HepG2 (cell line): ENCODE data around the gene CAPZA2. TPM values are rescaled to one million over a fixed set of nuclear protein-coding genes. Genes with fewer than 3 reads are reported as not detected.
A peak's percentile ranks its signal among the peaks of the same experiment; 100 is the strongest.

Experiments used
- ATAC-seq: fragments of 200-7000 bp; cut with Tn5 transposase; 3 replicates; pipeline ENCODE4 v1.9.1; 2020; ENCODE audit warnings: mild to moderate bottlenecking, moderate library complexity
- BruUV-seq: library from RNA; stranded (reverse); fragments of 400-500 nt; replicated peaks from 2 replicates; lab custom pipeline; 2021; lab: Mats Ljungman, UMichigan
- CTCF ChIA-PET: fragments of 300-600 bp; formaldehyde crosslinking; extraction: SDS; loops from one replicate; lab custom pipeline; 2021; ENCODE audit warnings: low total read pairs, inconsistent platforms, low intra/inter-chr PET ratio; lab: Yijun Ruan, JAX
- POLR2A ChIA-PET: fragments of 350-600 bp; sonication (Branson Sonifier 250); formaldehyde crosslinking; loops from one replicate; lab custom pipeline; 2020; ENCODE audit warnings: antibody characterized with exemption, inconsistent platforms; lab: Yijun Ruan, JAX
- DNase-seq: peaks from one replicate; pipeline ENCODE4 v3.0.0-alpha.2; 2015; ENCODE audit warnings: low spot score
- FAIRE-seq: peaks from 3 replicates; lab custom pipeline; 2011; peaks lifted over from hg19 to GRCh38; lab: Jason Lieb, UNC
- H2AFZ ChIP-seq: one replicate; pipeline ENCODE4 v1.6.1; 2011; ENCODE audit warnings: low read length, inconsistent platforms
- H3K27ac ChIP-seq: fragments of 300-600 bp; 3 replicates; pipeline ENCODE4 v1.8.0; 2011; ENCODE audit warnings: mixed run types, mild to moderate bottlenecking, mixed read lengths, low read length, inconsistent platforms; ENCODE audit not compliant: insufficient read depth; ENCODE audit errors: extremely low read length
- H3K27me3 ChIP-seq, 2 experiments: fragments of 200-600 bp in 1 of 2; 2 replicates in 1 of 2; 3 replicates in 1 of 2; pipeline versions ENCODE4 v1.6.0 to v1.8.0; 2011; ENCODE audit warnings: low read length in 2 of 2, mild to moderate bottlenecking in 2 of 2, moderate library complexity in 2 of 2, inconsistent platforms in 1 of 2; ENCODE audit not compliant: insufficient read depth in 2 of 2, control insufficient read depth in 1 of 2
- H3K36me3 ChIP-seq, 2 experiments: fragments of 200-600 bp in 1 of 2; replicated peaks in 1 of 2; 2 replicates in 1 of 2; 3 replicates in 1 of 2; pipeline versions ENCODE4 v1.5.1 to v1.8.0; 2011; ENCODE audit warnings: low read length in 2 of 2, inconsistent platforms in 1 of 2; ENCODE audit not compliant: insufficient read depth in 2 of 2, control insufficient read depth in 1 of 2
- H3K4me1 ChIP-seq: 2 replicates; pipeline ENCODE4 v1.5.1; 2012; ENCODE audit warnings: low read length, inconsistent platforms; ENCODE audit not compliant: insufficient read depth
- H3K4me2 ChIP-seq: 2 replicates; pipeline ENCODE4 v1.6.0; 2011; ENCODE audit warnings: low read depth, low read length, inconsistent platforms
- H3K4me3 ChIP-seq, 3 experiments: fragments of 200-600 bp in 1 of 3; sonication (generic), shearing (Covaris generic) in 1 of 3; replicated peaks in 1 of 3; 2 replicates each; pipeline ENCODE4 v1.5.1; 2011 to 2016; ENCODE audit warnings: low read length in 3 of 3, inconsistent platforms in 2 of 3, low read depth in 2 of 3, mild to moderate bottlenecking in 2 of 3, control low read depth in 1 of 3, mixed read lengths in 1 of 3; ENCODE audit not compliant: insufficient read depth in 1 of 3
- H3K79me2 ChIP-seq: one replicate; pipeline ENCODE4 v1.6.1; 2011; ENCODE audit warnings: low read length, inconsistent platforms; ENCODE audit not compliant: insufficient read depth
- H3K9ac ChIP-seq: 2 replicates; pipeline ENCODE4 v1.6.0; 2011; ENCODE audit warnings: mild to moderate bottlenecking, low read depth, low read length, inconsistent platforms; ENCODE audit not compliant: insufficient read depth
- H3K9me3 ChIP-seq: 2 replicates; pipeline ENCODE4 v1.5.1; 2012; ENCODE audit warnings: mild to moderate bottlenecking, low read length
- H4K20me1 ChIP-seq: 2 replicates; pipeline ENCODE4 v1.6.0; 2011; ENCODE audit warnings: inconsistent platforms, mild to moderate bottlenecking, low read length, moderate library complexity; ENCODE audit not compliant: insufficient read depth
- CENPX ChIP-seq: sonication (generic); formaldehyde crosslinking; IDR thresholded peaks from 2 replicates; pipeline ENCODE4 v1.9.0; 2021; ENCODE audit warnings: mild to moderate bottlenecking, missing genetic modification reagents, moderate library complexity
- ELF1 ChIP-seq: sonication (generic); formaldehyde crosslinking; IDR thresholded peaks from 2 replicates; pipeline ENCODE4 v1.4.0; 2020; ENCODE audit warnings: missing genetic modification reagents
- NPAS2 ChIP-seq: sonication (generic); formaldehyde crosslinking; IDR thresholded peaks from 2 replicates; pipeline ENCODE4 v1.8.0; 2022; ENCODE audit warnings: mild to moderate bottlenecking, missing genetic modification reagents, borderline replicate concordance
- POLR2AphosphoS5 ChIP-seq: IDR thresholded peaks from 2 replicates; pipeline ENCODE4 v1.6.1; 2012; ENCODE audit warnings: low read depth, low read length
- RBM22 ChIP-seq: fragments of 200-400 bp; formaldehyde crosslinking; optimal IDR thresholded peaks from 2 replicates; pipeline ENCODE3; 2017; ENCODE audit warnings: mild to moderate bottlenecking, low read length, moderate library complexity
- SAFB2 ChIP-seq: sonication (generic); formaldehyde crosslinking; IDR thresholded peaks from 2 replicates; pipeline ENCODE4 v1.5.1; 2020; ENCODE audit warnings: missing genetic modification reagents, low read depth, mild to moderate bottlenecking, borderline replicate concordance
- TAF15 ChIP-seq: fragments of 200-400 bp; formaldehyde crosslinking; IDR thresholded peaks from one replicate; pipeline ENCODE4 v1.6.1; 2018; ENCODE audit warnings: mild to moderate bottlenecking, low read depth, low read length; ENCODE audit not compliant: poor library complexity, severe bottlenecking
- ZMYM2 ChIP-seq: sonication (generic); formaldehyde crosslinking; IDR thresholded peaks from 2 replicates; pipeline ENCODE4 v1.8.0; 2022; ENCODE audit warnings: mild to moderate bottlenecking, missing genetic modification reagents
- WGBS: methylation state at CpG from one replicate; pipeline ENCODE4 v1.1.6; 2017; ENCODE audit warnings: low lambda C conversion rate; 5-methylcytosine and 5-hydroxymethylcytosine counted together
- in situ Hi-C: cut with HindIII; loops from 2 replicates; pipeline ENCODE4 v1.10.0; 2017; ENCODE audit warnings: low pct_unique_long_range_greater_than_20kb; ENCODE audit not compliant: extremely low pct_ligation_motif_present
- intact Hi-C: fragments of 100-400 bp; cut with micrococcal nuclease; formaldehyde crosslinking; loops from one replicate; pipeline ENCODE4 v1.10.0; 2022; ENCODE audit not compliant: unreplicated experiment
- polyA plus RNA-seq, 8 experiments: library from polyadenylated mRNA; depleted of rRNA in 3 of 8; stranded (reverse) in 7 of 8; unstranded in 1 of 8; fragments of >200 nt; fragmentation: Illumina TruSeq in 4 of 8; extraction: Trizol in 4 of 8; gene quantifications; 2 replicates each; pipeline versions ENCODE4 v1.2.1 to v1.2.3, GENCODE V29; 2011 to 2016; ENCODE audit warnings: low read depth in 4 of 8, missing spikeins in 1 of 8, mixed read lengths in 1 of 8; ENCODE audit not compliant: insufficient read depth in 1 of 8
- total RNA-seq, 5 experiments: library from RNA; depleted of rRNA; stranded (reverse); fragments of >200 nt; fragmentation: Illumina TruSeq; extraction: Trizol; gene quantifications; 2 replicates each; pipeline ENCODE4 v1.2.3, GENCODE V29; 2016; ENCODE audit warnings: low read depth in 1 of 5
- TF ChIP-seq, protein P1 (sequence below): sonication (generic); formaldehyde crosslinking; conservative IDR thresholded peaks from 2 replicates; pipeline ENCODE4 v1.8.0; 2022; ENCODE audit warnings: low read depth, missing genetic modification reagents
- TF ChIP-seq, protein P2 (sequence below): IDR thresholded peaks from 2 replicates; pipeline ENCODE4 v1.6.1; 2016; ENCODE audit warnings: missing compliant biosample characterization, missing genetic modification reagents, borderline replicate concordance
- TF ChIP-seq, protein P3 (sequence below): sonication (generic); formaldehyde crosslinking; IDR thresholded peaks from 2 replicates; pipeline ENCODE4 v1.4.0; 2020; ENCODE audit warnings: missing genetic modification reagents, borderline replicate concordance

CAPZA2 gene
- total and polyA plus RNA-seq, 2 of the 13 experiments (the other 11 are each of a cell fraction or from before 2014, with no cell fraction given) = 38.4 to 199 TPM

DNA sequence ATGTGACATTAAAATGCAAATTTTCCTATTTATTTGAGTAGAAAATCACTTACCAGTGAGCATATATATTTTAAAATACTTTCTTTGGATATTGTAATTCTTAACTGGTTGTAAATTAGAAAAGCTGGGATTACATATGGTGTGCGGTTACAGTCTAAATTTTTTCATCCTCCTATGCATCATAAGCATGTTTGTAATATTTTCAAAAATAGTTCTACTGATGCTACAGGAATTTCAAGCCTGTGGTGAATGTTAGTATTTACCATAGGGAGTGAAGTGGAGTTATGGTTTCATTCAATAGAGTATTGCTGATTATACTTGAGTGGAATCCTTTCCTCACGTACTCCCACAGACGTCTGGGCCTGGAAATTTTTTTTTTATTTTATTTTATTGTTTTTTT is 56.3 kb downstream of the CAPZA2 start:
- TSS peak; percentile 39 for BruUV-seq
- no peaks in the 10 kb centered on the region for H4K20me1 ChIP-seq
- no peaks in the 10 kb centered on the region for H3K9me3 ChIP-seq
- ChIA-PET CTCF (interaction anchor here (0.7 to 1.0 kb wide), 2 partner anchors 94 to 208 kb away, joined by 3 read pairs; no protein-coding TSS in a partner anchor), POLR2A (no interaction called here)
- 97% methylated on average over 3 of the region's 3 CpGs for WGBS
- H3K4me1 ChIP-seq = no peaks in the 10 kb centered on the region
- ATAC-seq = no peak
- FAIRE-seq = no peak
- H3K4me3 ChIP-seq = no peak overlapping the region
- H3K27me3 ChIP-seq = no peaks in the 10 kb centered on the region
- intact Hi-C loops = loop anchor here (10.0 kb wide), 1 partner anchor 54 kb away; the partner anchor contains the start of gene CAPZA2
- H3K9ac ChIP-seq = no peak overlapping the region
- H3K79me2 ChIP-seq = no peaks in the 10 kb centered on the region
- H3K36me3 ChIP-seq = peaks cover 9 to 30% of the 10 kb centered on the region in 2 experiments
- no peak for DNase-seq
- H2AFZ ChIP-seq = no peak overlapping the region
- no peak for TF ChIP-seq SAFB2
- no peak for TF ChIP-seq NPAS2 (CRISPR knock-in tag)
- TF ChIP-seq, protein P1, sequence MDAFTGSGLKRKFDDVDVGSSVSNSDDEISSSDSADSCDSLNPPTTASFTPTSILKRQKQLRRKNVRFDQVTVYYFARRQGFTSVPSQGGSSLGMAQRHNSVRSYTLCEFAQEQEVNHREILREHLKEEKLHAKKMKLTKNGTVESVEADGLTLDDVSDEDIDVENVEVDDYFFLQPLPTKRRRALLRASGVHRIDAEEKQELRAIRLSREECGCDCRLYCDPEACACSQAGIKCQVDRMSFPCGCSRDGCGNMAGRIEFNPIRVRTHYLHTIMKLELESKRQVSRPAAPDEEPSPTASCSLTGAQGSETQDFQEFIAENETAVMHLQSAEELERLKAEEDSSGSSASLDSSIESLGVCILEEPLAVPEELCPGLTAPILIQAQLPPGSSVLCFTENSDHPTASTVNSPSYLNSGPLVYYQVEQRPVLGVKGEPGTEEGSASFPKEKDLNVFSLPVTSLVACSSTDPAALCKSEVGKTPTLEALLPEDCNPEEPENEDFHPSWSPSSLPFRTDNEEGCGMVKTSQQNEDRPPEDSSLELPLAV = no peak
- TF ChIP-seq CENPX (CRISPR knock-in tag) = no peak
- H3K4me2 ChIP-seq = no peak overlapping the region
- in situ Hi-C loops = no loop called here
- no peak overlapping the region for H3K27ac ChIP-seq

DNA sequence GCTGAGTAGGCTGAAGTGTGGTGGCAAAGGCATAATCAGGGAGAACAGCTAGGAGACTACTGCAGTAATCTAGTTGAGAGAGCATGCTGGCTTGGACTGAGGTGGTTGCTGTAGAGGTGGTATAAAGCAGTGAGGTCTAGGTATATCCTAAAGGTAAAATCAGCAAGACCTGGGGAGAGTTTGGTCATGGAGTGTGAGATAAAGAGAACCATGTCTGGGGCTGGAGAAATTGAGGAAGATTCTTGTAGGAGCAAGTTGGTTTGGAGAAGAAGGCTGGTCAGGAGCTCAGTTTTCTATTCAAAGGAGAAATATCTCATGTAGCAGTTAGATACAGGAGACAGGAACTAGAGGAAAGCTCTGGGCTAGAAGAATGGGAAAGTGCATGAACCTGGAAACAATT is 58.0 kb downstream of the CAPZA2 start:
- no peak for ATAC-seq
- Histone ChIP-seq H2AFZ (no peak overlapping the region), H3K27ac (no peak overlapping the region), H3K79me2 (no peaks in the 10 kb centered on the region), H3K36me3 (peaks cover 5 to 17% of the 10 kb centered on the region in 2 experiments), H3K4me1 (no peaks in the 10 kb centered on the region), H3K4me3 (no peak overlapping the region), H4K20me1 (no peaks in the 10 kb centered on the region), H3K9me3 (no peaks in the 10 kb centered on the region), H3K4me2 (no peak overlapping the region), H3K9ac (no peak overlapping the region), H3K27me3 (no peaks in the 10 kb centered on the region)
- CTCF ChIA-PET = no interaction called here
- POLR2A ChIA-PET = no interaction called here
- no peak for DNase-seq
- intact Hi-C loops = no loop called here
- TF ChIP-seq, protein P2, sequence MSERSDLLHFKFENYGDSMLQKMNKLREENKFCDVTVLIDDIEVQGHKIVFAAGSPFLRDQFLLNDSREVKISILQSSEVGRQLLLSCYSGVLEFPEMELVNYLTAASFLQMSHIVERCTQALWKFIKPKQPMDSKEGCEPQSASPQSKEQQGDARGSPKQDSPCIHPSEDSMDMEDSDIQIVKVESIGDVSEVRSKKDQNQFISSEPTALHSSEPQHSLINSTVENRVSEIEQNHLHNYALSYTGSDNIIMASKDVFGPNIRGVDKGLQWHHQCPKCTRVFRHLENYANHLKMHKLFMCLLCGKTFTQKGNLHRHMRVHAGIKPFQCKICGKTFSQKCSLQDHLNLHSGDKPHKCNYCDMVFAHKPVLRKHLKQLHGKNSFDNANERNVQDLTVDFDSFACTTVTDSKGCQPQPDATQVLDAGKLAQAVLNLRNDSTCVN (CRISPR knock-in tag) = no peak
- TF ChIP-seq RBM22 (peak; percentile 78), ZMYM2 (no peak), POLR2AphosphoS5 (no peak), ELF1 (CRISPR knock-in tag) (no peak), TAF15 (no peak)
- TF ChIP-seq, protein P3, sequence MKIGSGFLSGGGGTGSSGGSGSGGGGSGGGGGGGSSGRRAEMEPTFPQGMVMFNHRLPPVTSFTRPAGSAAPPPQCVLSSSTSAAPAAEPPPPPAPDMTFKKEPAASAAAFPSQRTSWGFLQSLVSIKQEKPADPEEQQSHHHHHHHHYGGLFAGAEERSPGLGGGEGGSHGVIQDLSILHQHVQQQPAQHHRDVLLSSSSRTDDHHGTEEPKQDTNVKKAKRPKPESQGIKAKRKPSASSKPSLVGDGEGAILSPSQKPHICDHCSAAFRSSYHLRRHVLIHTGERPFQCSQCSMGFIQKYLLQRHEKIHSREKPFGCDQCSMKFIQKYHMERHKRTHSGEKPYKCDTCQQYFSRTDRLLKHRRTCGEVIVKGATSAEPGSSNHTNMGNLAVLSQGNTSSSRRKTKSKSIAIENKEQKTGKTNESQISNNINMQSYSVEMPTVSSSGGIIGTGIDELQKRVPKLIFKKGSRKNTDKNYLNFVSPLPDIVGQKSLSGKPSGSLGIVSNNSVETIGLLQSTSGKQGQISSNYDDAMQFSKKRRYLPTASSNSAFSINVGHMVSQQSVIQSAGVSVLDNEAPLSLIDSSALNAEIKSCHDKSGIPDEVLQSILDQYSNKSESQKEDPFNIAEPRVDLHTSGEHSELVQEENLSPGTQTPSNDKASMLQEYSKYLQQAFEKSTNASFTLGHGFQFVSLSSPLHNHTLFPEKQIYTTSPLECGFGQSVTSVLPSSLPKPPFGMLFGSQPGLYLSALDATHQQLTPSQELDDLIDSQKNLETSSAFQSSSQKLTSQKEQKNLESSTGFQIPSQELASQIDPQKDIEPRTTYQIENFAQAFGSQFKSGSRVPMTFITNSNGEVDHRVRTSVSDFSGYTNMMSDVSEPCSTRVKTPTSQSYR (CRISPR knock-in tag) = no peak
- FAIRE-seq = no peak
- in situ Hi-C loops = no loop called here
- BruUV-seq = no TSS peak
